HepG2 (cell line): ENCODE measurements around the gene NKIRAS1.
"Not testable (repeated sequence)": the region's sequence is repeated elsewhere in the genome, so short reads cannot be mapped to it uniquely, and the experiment has no call there.

Source experiments
- ARNT ChIP-seq: fragments of 450-650 bp; IDR thresholded peaks from 2 replicates; pipeline ENCODE4 v1.6.1; 2017
- ETV5 ChIP-seq: IDR thresholded peaks from 2 replicates; pipeline ENCODE4 v1.6.1; 2018; ENCODE audit warnings: missing biosample characterization, missing genetic modification reagents, inconsistent platforms, borderline replicate concordance
- EZH2 ChIP-seq: conservative IDR thresholded peaks from 2 replicates; pipeline ENCODE4 v1.6.1; 2012; ENCODE audit warnings: mild to moderate bottlenecking, low read depth, low read length, moderate library complexity
- RFXANK ChIP-seq: IDR thresholded peaks from 2 replicates; pipeline ENCODE4 v1.6.1; 2016
- TAF15 ChIP-seq: fragments of 200-400 bp; formaldehyde crosslinking; IDR thresholded peaks from one replicate; pipeline ENCODE4 v1.6.1; 2018; ENCODE audit warnings: mild to moderate bottlenecking, low read depth, low read length; ENCODE audit not compliant: poor library complexity, severe bottlenecking
- ZBTB7A ChIP-seq: sonication (generic); formaldehyde crosslinking; IDR thresholded peaks from 2 replicates; pipeline ENCODE4 v1.8.0; 2022; ENCODE audit warnings: mild to moderate bottlenecking, missing genetic modification reagents
- ZNF263 ChIP-seq: sonication (generic); formaldehyde crosslinking; IDR thresholded peaks from 2 replicates; pipeline ENCODE4 v1.4.0; 2020; ENCODE audit warnings: missing genetic modification reagents
- ZNF644 ChIP-seq: IDR thresholded peaks from 2 replicates; pipeline ENCODE4 v1.6.1; 2016; ENCODE audit warnings: low read depth
- TF ChIP-seq, protein P1 (sequence below): sonication (generic); formaldehyde crosslinking; IDR thresholded peaks from 2 replicates; pipeline ENCODE4 v1.5.0; 2020; ENCODE audit warnings: mild to moderate bottlenecking, missing genetic modification reagents, moderate library complexity
- TF ChIP-seq, protein P2 (sequence below): sonication (generic); formaldehyde crosslinking; IDR thresholded peaks from 2 replicates; pipeline ENCODE4 v1.4.0; 2020; ENCODE audit warnings: missing genetic modification reagents
- TF ChIP-seq, protein P3 (sequence below): sonication (generic); formaldehyde crosslinking; IDR thresholded peaks from 2 replicates; pipeline ENCODE4 v1.5.1; 2020; ENCODE audit warnings: mild to moderate bottlenecking, missing genetic modification reagents, moderate library complexity
- TF ChIP-seq, protein P4 (sequence below): sonication (generic); formaldehyde crosslinking; IDR thresholded peaks from 2 replicates; pipeline ENCODE4 v1.5.0; 2020; ENCODE audit warnings: missing genetic modification reagents

DNA sequence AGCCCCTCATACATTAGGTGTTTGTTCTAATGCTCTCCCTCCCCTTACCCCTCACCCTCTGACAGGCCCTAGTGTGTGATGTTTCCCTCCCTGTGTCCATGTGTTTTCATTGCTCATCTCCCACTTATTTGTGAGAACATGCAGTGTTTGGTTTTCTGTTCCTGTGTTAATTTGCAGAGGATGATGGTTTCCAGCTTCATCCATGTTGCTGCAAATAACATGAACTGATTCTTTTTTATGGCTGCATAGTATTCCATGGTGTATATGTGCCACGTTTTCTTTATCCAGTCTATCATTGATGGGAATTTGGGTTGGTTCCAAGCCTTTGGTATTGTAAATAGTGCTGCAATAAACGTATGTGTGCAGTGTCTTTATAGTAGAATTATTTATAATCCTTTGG lies 67.3 kb downstream of the NKIRAS1 start:
- TF ChIP-seq ETV5 (CRISPR knock-in tag); RFXANK (CRISPR knock-in tag); ZBTB7A; ZNF263 (CRISPR knock-in tag); EZH2; ZNF644 (CRISPR knock-in tag); TAF15; ARNT: not testable (repeated sequence)
- TF ChIP-seq, protein P1, sequence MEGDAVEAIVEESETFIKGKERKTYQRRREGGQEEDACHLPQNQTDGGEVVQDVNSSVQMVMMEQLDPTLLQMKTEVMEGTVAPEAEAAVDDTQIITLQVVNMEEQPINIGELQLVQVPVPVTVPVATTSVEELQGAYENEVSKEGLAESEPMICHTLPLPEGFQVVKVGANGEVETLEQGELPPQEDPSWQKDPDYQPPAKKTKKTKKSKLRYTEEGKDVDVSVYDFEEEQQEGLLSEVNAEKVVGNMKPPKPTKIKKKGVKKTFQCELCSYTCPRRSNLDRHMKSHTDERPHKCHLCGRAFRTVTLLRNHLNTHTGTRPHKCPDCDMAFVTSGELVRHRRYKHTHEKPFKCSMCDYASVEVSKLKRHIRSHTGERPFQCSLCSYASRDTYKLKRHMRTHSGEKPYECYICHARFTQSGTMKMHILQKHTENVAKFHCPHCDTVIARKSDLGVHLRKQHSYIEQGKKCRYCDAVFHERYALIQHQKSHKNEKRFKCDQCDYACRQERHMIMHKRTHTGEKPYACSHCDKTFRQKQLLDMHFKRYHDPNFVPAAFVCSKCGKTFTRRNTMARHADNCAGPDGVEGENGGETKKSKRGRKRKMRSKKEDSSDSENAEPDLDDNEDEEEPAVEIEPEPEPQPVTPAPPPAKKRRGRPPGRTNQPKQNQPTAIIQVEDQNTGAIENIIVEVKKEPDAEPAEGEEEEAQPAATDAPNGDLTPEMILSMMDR: not testable (repeated sequence)
- TF ChIP-seq, protein P2, sequence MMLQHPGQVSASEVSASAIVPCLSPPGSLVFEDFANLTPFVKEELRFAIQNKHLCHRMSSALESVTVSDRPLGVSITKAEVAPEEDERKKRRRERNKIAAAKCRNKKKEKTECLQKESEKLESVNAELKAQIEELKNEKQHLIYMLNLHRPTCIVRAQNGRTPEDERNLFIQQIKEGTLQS (CRISPR knock-in tag): not testable (repeated sequence)
- TF ChIP-seq, protein P3, sequence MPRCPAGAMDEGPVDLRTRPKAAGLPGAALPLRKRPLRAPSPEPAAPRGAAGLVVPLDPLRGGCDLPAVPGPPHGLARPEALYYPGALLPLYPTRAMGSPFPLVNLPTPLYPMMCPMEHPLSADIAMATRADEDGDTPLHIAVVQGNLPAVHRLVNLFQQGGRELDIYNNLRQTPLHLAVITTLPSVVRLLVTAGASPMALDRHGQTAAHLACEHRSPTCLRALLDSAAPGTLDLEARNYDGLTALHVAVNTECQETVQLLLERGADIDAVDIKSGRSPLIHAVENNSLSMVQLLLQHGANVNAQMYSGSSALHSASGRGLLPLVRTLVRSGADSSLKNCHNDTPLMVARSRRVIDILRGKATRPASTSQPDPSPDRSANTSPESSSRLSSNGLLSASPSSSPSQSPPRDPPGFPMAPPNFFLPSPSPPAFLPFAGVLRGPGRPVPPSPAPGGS: not testable (repeated sequence)
- TF ChIP-seq, protein P4, sequence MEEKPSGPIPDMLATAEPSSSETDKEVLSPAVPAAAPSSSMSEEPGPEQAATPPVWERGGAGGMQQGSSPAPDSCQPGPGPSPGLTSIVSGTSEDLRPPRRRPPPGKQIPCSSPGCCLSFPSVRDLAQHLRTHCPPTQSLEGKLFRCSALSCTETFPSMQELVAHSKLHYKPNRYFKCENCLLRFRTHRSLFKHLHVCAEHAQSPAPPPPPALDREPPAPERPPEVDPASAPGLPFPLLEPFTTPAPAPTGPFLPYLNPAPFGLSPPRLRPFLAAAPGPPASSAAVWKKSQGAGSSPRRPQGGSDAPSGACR (CRISPR knock-in tag): not testable (repeated sequence)
